Measurements from ENCODE around the gene NPB.

- TF ChIP-seq CTCF (IDR thresholded peaks at IDR 0.05), result no peak
- TF ChIP-seq POLR2A (IDR thresholded peaks at IDR 0.05), result no peak
These were observed 2.0 kb downstream of the NPB start for GRCh38 chr17:81903896-81904599.
